ENCODE data around the gene IRX4. TPM values are rescaled to one million over a fixed set of nuclear protein-coding genes. Genes with fewer than 3 reads are reported as not detected.

The IRX4 gene
- total RNA-seq, 1 donor from 2014 or later, result 19.6 TPM

DNA sequence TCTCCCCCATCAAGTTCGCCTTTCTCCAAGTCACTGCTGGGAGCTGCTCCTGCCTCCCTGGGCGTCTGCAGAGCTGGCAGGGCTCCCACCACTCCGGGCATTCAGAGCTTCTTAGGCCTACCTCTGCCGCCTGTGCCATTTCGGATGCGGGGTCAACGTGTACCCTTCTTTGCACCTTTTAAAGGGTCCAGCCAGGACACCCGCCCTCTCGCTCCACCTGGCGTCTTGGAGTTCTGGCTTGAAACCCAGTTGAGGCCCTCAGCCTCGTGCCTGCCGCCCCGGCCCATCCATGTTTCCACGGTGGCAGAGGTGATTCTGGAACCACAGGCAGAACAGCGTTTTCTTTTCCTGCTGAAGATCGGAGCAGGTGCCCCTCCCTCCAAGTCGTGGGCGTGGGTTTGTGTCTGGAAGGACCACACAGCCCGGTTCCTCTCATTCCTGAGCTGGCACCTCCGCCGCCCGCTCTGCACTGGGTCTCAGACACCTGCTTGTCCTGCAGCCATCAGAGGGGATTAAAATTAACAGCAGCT is 48.6 kb downstream of the IRX4 start:
- intact Hi-C loops (cut with micrococcal nuclease), result no loop called here
- DNase-seq, result no peak
- peak; percentile 22 for ATAC-seq

- intact Hi-C loops (cut with micrococcal nuclease), result no loop called here
- ATAC-seq (no peak), DNase-seq (no peak)
Measured at GRCh38 chr5:1833264-1834021, 49.3 kb downstream of the IRX4 start.

- peak; percentile 77 for ATAC-seq
- peak; percentile 53 for DNase-seq
- intact Hi-C loops (cut with micrococcal nuclease), result no loop called here
Measured at GRCh38 chr5:1832511-1833250, 50.0 kb downstream of the IRX4 start.

DNA sequence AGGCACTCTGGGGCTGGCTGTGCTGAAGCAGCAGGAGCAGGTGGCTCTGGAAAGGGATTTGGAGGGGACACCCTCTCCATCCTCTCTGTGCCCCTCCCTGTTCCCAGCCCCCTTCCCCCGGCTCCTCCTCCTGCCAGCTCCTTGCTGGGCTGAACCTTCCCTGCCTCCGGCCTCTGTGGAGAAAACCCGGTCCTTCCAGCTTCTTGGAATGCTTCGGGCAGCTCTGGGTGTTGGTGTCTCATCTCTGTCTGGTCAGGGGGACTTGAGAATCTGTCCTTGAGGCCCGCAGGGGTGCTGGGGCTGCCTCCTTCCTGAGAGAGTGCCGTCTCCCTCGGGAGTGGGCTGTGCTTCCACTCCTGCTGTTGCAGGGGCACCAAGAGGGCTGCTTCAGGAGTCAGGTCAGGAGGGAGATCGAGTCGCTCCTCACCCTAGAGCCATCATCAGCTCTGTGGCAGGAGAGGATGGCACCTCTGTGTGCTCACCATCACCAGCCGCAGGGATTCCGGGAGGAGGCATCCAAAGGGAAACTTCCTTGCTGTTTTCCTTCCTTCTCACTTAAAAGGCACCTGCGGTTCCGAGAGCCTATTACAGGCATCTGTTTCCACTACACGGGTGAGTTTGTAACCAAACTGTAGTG is 50.9 kb downstream of the IRX4 start:
- DNase-seq (no peak), ATAC-seq (no peak)
- intact Hi-C loops (cut with micrococcal nuclease), result no loop called here

DNA sequence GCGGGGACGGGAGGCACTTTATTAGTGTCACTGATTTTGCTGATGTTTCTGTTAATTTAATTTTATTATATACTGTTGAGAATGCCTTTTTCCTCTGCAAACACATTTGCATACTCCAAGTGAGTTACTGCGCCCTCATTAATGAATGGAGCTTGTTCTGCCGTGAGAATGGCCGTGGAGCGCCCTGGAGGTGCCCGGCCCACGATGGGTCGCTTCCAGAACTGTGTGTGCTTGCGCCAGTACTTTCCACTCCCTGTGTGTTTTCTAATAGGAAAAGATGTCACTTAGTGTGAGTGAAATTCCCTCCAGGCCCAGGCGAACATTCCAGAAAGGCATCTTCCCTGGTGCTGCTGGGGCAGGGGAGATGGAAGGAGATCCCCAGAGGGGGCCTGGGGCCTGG is 51.5 kb downstream of the IRX4 start:
- ATAC-seq (no peak), DNase-seq (no peak)
- intact Hi-C loops (cut with micrococcal nuclease), result no loop called here

- intact Hi-C loops (cut with micrococcal nuclease), result no loop called here
- ATAC-seq, result no peak
- DNase-seq, result no peak
Measured at GRCh38 chr5:1830571-1831228, 52.0 kb downstream of the IRX4 start.

GRCh38 chr5:1827886-1828397 is 54.8 kb downstream of the IRX4 start:
- DNase-seq (no peak), ATAC-seq (peak; percentile 7)
- intact Hi-C loops (cut with micrococcal nuclease), result no loop called here

Other genes with a start within 250 kb of the IRX4 start
- gene MRPL36, start 83.1 kb downstream of the IRX4 start, total RNA-seq, result 66.7 TPM
- 128 TPM for gene NDUFS6, start 81.5 kb downstream of the IRX4 start, total RNA-seq

Measured in left ventricle myocardium superior (tissue), 1 donor.